ENCODE data around the gene WDR43. TPM values are rescaled to one million over a fixed set of nuclear protein-coding genes. Genes with fewer than 3 reads are reported as not detected.

The WDR43 gene
- total and polyA plus RNA-seq, 7 donors, result 8.4 to 45.3 (median 24.9) TPM

- no peak overlapping the region for H3K4me3 ChIP-seq
- H3K36me3 ChIP-seq, result peaks cover 3 to 65% (median 36%) of the 10 kb centered on the region in 4 donors
- 77 to 91% methylated on average over 6 of the region's 6 CpGs for WGBS, 2 donors
- DNase-seq, result no peak
- peaks cover 0 to 6% (median under 1%) of the 10 kb centered on the region in 4 donors for H3K4me1 ChIP-seq
- TF ChIP-seq CTCF (IDR thresholded peaks at IDR 0.05), result no peak
- TF ChIP-seq POLR2AphosphoS5 (IDR thresholded peaks at IDR 0.05), result no peak
- no peak for TF ChIP-seq POLR2A (IDR thresholded peaks at IDR 0.05)
- no peak for TF ChIP-seq EP300 (IDR thresholded peaks at IDR 0.05)
- H3K9me3 ChIP-seq, result no peaks in the 10 kb centered on the region
- intact Hi-C loops (cut with DNase I), result no loop called here
- no peak overlapping the region for H3K27ac ChIP-seq
- no peaks in the 10 kb centered on the region for H3K27me3 ChIP-seq
These were observed 15.3 kb downstream of the WDR43 start for GRCh38 chr2:28909655-28910353.

DNA sequence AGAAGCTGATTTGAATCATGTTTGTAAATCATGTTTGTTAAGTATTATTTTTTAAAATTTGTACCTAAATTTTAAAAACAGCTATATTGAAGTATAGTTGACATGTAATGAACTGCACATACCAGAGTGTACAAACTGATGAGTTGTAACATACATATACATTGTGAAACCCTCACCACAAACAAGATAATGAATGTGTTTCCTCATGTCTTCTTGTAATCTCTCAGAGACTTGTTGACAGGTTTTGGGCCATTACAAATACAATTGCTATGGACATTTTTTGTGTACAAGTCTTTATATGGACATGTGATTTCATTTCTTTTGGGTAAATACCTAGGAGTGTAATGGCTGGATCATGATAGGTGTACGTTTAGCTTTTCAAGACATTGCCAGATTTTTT, 21.5 kb downstream of the WDR43 start:
- DNase-seq, result no peak
- H3K9me3 ChIP-seq, result no peaks in the 10 kb centered on the region
- no peak overlapping the region for H3K27ac ChIP-seq
- WGBS, 2 donors, result 93 to 96% methylated on average over 1 of the region's 1 CpG
- H3K27me3 ChIP-seq, result no peaks in the 10 kb centered on the region
- no peak overlapping the region for H3K4me3 ChIP-seq
- peaks cover 3 to 66% (median 17%) of the 10 kb centered on the region in 4 donors for H3K36me3 ChIP-seq
- TF ChIP-seq CTCF (IDR thresholded peaks at IDR 0.05) (no peak), EP300 (IDR thresholded peaks at IDR 0.05) (no peak), POLR2A (IDR thresholded peaks at IDR 0.05) (no peak)
- intact Hi-C loops (cut with DNase I), result no loop called here
- H3K4me1 ChIP-seq, result no peaks in the 10 kb centered on the region

DNA sequence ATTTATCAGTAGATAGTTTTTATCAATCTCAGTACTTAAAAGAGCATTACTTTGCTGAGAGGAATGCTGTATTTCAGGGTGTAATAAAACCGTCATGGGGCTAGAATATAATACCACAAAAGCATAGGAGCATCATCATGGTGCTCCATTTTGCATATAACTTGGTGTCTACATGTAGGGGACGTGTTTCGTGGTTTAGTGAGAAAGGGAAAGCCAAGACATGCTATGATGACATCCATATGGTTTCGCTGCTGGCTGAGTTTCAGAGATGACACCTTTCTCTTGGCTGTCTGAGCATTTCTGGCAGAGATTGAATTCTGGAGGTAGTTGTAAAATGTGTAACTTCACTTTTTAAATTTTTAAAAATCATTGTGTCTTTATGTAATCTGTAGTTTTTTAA, 32.4 kb downstream of the WDR43 start:
- TF ChIP-seq EP300 (IDR thresholded peaks at IDR 0.05) (no peak), POLR2A (IDR thresholded peaks at IDR 0.05) (no peak), CTCF (IDR thresholded peaks at IDR 0.05) (no peak), POLR2AphosphoS5 (IDR thresholded peaks at IDR 0.05) (no peak)
- Histone ChIP-seq H3K9me3 (no peaks in the 10 kb centered on the region), H3K4me1 (no peaks in the 10 kb centered on the region), H3K36me3 (peaks cover 0 to 95% (median 22%) of the 10 kb centered on the region in 4 donors), H3K4me3 (no peak overlapping the region), H3K27ac (no peak overlapping the region), H3K27me3 (no peaks in the 10 kb centered on the region)
- DNase-seq, result no peak
- intact Hi-C loops (cut with DNase I), result no loop called here
- 92 to 93% methylated on average over 4 of the region's 4 CpGs for WGBS, 2 donors

GRCh38 chr2:28927469-28927868, 33.0 kb downstream of the WDR43 start:
- WGBS, 2 donors, result 91 to 93% methylated on average over 2 of the region's 2 CpGs

More at GRCh38 chr2:28927469-28927868, 33.0 kb downstream of the WDR43 start:
- intact Hi-C loops (cut with DNase I), result no loop called here
- DNase-seq, result no peak
- Histone ChIP-seq H3K36me3 (peaks cover 0 to 98% (median 27%) of the 10 kb centered on the region in 4 donors), H3K4me1 (no peaks in the 10 kb centered on the region), H3K9me3 (no peaks in the 10 kb centered on the region), H3K4me3 (no peak overlapping the region), H3K27me3 (no peaks in the 10 kb centered on the region), H3K27ac (no peak overlapping the region)
- TF ChIP-seq POLR2AphosphoS5 (IDR thresholded peaks at IDR 0.05), result no peak
- no peak for TF ChIP-seq POLR2A (IDR thresholded peaks at IDR 0.05)
- TF ChIP-seq EP300 (IDR thresholded peaks at IDR 0.05), result no peak
- TF ChIP-seq CTCF (IDR thresholded peaks at IDR 0.05), result no peak

Data from sigmoid colon (tissue), 7 donors.